Parathyroid adenoma (tissue), 2 donors: ENCODE measurements around the gene RNASEH2A.

ENCODE experiments used
- H2AFZ ChIP-seq: fragments of 300-600 bp; sonication (generic); one replicate; pipeline ENCODE4 v1.7.0; 2017; ENCODE audit warnings: antibody characterized with exemption, mild to moderate bottlenecking
- H3K27ac ChIP-seq: fragments of 300-600 bp; sonication (generic); one replicate; pipeline ENCODE4 v1.7.0; 2017
- H3K27me3 ChIP-seq: fragments of 300-600 bp; sonication (generic); one replicate; pipeline ENCODE4 v1.7.0; 2017; ENCODE audit warnings: low read length; ENCODE audit not compliant: control insufficient read depth, insufficient read depth
- H3K36me3 ChIP-seq: fragments of 300-600 bp; sonication (generic); one replicate; pipeline ENCODE4 v1.7.0; 2017; ENCODE audit warnings: low read length; ENCODE audit not compliant: control insufficient read depth, insufficient read depth
- H3K4me1 ChIP-seq: fragments of 300-600 bp; sonication (generic); one replicate; pipeline ENCODE4 v1.7.0; 2017; ENCODE audit warnings: control low read depth
- H3K4me2 ChIP-seq: fragments of 300-600 bp; sonication (generic); one replicate; pipeline ENCODE4 v1.7.0; 2017; ENCODE audit warnings: low read length
- H3K4me3 ChIP-seq: fragments of 300-600 bp; sonication (generic); one replicate; pipeline ENCODE4 v1.7.0; 2017; ENCODE audit warnings: low read depth, low read length
- H3K79me2 ChIP-seq: fragments of 300-600 bp; sonication (generic); one replicate; pipeline ENCODE4 v1.7.0; 2017; ENCODE audit warnings: control low read depth
- H3K9ac ChIP-seq: fragments of 300-600 bp; sonication (generic); one replicate; pipeline ENCODE4 v1.7.0; 2017; ENCODE audit warnings: mild to moderate bottlenecking
- H3K9me3 ChIP-seq: fragments of 300-600 bp; sonication (generic); one replicate; pipeline ENCODE4 v1.7.0; 2017; ENCODE audit warnings: low read length; ENCODE audit not compliant: control insufficient read depth
- CTCF ChIP-seq: fragments of 300-600 bp; sonication (generic); IDR thresholded peaks from one replicate; pipeline ENCODE4 v1.7.0; 2017; ENCODE audit warnings: antibody characterized with exemption, mild to moderate bottlenecking
- donor health status: primary hyperparathyroidism.

RNASEH2A gene

GRCh38 chr19:12792051-12792852 lies 14.1 kb upstream of the RNASEH2A start:
- no peaks in the 10 kb centered on the region for H3K27me3 ChIP-seq
- no peaks in the 10 kb centered on the region for H3K36me3 ChIP-seq
- peak overlapping the region; percentile 97 for H3K4me3 ChIP-seq
- H3K9ac ChIP-seq: peak overlapping the region; percentile 87
- H3K4me2 ChIP-seq: peak overlapping the region; percentile 87
- H2AFZ ChIP-seq: no peak overlapping the region
- peaks cover 8% of the 10 kb centered on the region for H3K79me2 ChIP-seq
- H3K4me1 ChIP-seq: peaks cover 47% of the 10 kb centered on the region
- no peaks in the 10 kb centered on the region for H3K9me3 ChIP-seq
- TF ChIP-seq CTCF: peak; percentile 7
- H3K27ac ChIP-seq: peak overlapping the region; percentile 100

GRCh38 chr19:12792853-12793289 lies 13.5 kb upstream of the RNASEH2A start:
- Histone ChIP-seq H2AFZ (no peak overlapping the region), H3K27ac (peak overlapping the region; percentile 100), H3K27me3 (no peaks in the 10 kb centered on the region), H3K9ac (peak overlapping the region; percentile 87), H3K79me2 (peaks cover 8% of the 10 kb centered on the region), H3K4me3 (peak overlapping the region; percentile 97), H3K4me2 (peak overlapping the region; percentile 87), H3K9me3 (no peaks in the 10 kb centered on the region), H3K36me3 (no peaks in the 10 kb centered on the region), H3K4me1 (peaks cover 42% of the 10 kb centered on the region)
- TF ChIP-seq CTCF: no peak

- Histone ChIP-seq H3K9me3 (no peaks in the 10 kb centered on the region), H3K27ac (peak overlapping the region; percentile 100), H3K4me2 (peak overlapping the region; percentile 87), H3K4me3 (peak overlapping the region; percentile 97), H3K4me1 (peaks cover 35% of the 10 kb centered on the region), H3K79me2 (peaks cover 8% of the 10 kb centered on the region), H3K36me3 (no peaks in the 10 kb centered on the region), H2AFZ (peak overlapping the region; percentile 61), H3K27me3 (no peaks in the 10 kb centered on the region), H3K9ac (peak overlapping the region; percentile 87)
- TF ChIP-seq CTCF: peak; percentile 11
Observed at GRCh38 chr19:12793290-12794195, 12.8 kb upstream of the RNASEH2A start.

GRCh38 chr19:12794196-12794941 lies 12.0 kb upstream of the RNASEH2A start:
- no peaks in the 10 kb centered on the region for H3K36me3 ChIP-seq
- H3K79me2 ChIP-seq: peaks cover 8% of the 10 kb centered on the region
- no peak for TF ChIP-seq CTCF
- peak overlapping the region; percentile 61 for H2AFZ ChIP-seq
- no peaks in the 10 kb centered on the region for H3K9me3 ChIP-seq
- peak overlapping the region; percentile 100 for H3K27ac ChIP-seq
- peak overlapping the region; percentile 87 for H3K9ac ChIP-seq
- H3K4me1 ChIP-seq: peaks cover 27% of the 10 kb centered on the region
- no peaks in the 10 kb centered on the region for H3K27me3 ChIP-seq
- H3K4me3 ChIP-seq: peak overlapping the region; percentile 97
- peak overlapping the region; percentile 87 for H3K4me2 ChIP-seq
